ENCODE results near the gene MYL3.

GRCh38 chr3:46850468-46850779, 12.8 kb downstream of the MYL3 start:
- TF ChIP-seq CTCF (conservative IDR thresholded peaks at IDR 0.05; ENCODE audit: low read depth in 2 of 2) = no peak
- TF ChIP-seq, protein P1, sequence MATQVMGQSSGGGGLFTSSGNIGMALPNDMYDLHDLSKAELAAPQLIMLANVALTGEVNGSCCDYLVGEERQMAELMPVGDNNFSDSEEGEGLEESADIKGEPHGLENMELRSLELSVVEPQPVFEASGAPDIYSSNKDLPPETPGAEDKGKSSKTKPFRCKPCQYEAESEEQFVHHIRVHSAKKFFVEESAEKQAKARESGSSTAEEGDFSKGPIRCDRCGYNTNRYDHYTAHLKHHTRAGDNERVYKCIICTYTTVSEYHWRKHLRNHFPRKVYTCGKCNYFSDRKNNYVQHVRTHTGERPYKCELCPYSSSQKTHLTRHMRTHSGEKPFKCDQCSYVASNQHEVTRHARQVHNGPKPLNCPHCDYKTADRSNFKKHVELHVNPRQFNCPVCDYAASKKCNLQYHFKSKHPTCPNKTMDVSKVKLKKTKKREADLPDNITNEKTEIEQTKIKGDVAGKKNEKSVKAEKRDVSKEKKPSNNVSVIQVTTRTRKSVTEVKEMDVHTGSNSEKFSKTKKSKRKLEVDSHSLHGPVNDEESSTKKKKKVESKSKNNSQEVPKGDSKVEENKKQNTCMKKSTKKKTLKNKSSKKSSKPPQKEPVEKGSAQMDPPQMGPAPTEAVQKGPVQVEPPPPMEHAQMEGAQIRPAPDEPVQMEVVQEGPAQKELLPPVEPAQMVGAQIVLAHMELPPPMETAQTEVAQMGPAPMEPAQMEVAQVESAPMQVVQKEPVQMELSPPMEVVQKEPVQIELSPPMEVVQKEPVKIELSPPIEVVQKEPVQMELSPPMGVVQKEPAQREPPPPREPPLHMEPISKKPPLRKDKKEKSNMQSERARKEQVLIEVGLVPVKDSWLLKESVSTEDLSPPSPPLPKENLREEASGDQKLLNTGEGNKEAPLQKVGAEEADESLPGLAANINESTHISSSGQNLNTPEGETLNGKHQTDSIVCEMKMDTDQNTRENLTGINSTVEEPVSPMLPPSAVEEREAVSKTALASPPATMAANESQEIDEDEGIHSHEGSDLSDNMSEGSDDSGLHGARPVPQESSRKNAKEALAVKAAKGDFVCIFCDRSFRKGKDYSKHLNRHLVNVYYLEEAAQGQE (IDR thresholded peaks at IDR 0.05; ENCODE audit: unreplicated experiment) = no peak
- no peak for TF ChIP-seq POLR2AphosphoS5 (IDR thresholded peaks at IDR 0.05; ENCODE audit: low read depth)
- no peak for TF ChIP-seq ZNF114 (CRISPR knock-in tag; IDR thresholded peaks at IDR 0.05)
- no peak for TF ChIP-seq EZH2phosphoT487 (IDR thresholded peaks at IDR 0.05; ENCODE audit: unreplicated experiment)
- no peak for TF ChIP-seq EZH2 (IDR thresholded peaks at IDR 0.05; ENCODE audit: low read depth, unreplicated experiment)
- TF ChIP-seq CREB1 (CRISPR knock-in tag; IDR thresholded peaks at IDR 0.05; ENCODE audit: low read depth) = no peak
- no peak for TF ChIP-seq STAT1 (IDR thresholded peaks at IDR 0.05; ENCODE audit: unreplicated experiment)
- TF ChIP-seq ETS1 (IDR thresholded peaks at IDR 0.05) = no peak
- no peak for TF ChIP-seq JUNB (IDR thresholded peaks at IDR 0.05; ENCODE audit: unreplicated experiment)
- TF ChIP-seq ZNF331 (CRISPR knock-in tag; IDR thresholded peaks at IDR 0.05; ENCODE audit: low read depth) = no peak
- no peak for TF ChIP-seq NANOG (IDR thresholded peaks at IDR 0.05; ENCODE audit: borderline replicate concordance)
- TF ChIP-seq, protein P2, sequence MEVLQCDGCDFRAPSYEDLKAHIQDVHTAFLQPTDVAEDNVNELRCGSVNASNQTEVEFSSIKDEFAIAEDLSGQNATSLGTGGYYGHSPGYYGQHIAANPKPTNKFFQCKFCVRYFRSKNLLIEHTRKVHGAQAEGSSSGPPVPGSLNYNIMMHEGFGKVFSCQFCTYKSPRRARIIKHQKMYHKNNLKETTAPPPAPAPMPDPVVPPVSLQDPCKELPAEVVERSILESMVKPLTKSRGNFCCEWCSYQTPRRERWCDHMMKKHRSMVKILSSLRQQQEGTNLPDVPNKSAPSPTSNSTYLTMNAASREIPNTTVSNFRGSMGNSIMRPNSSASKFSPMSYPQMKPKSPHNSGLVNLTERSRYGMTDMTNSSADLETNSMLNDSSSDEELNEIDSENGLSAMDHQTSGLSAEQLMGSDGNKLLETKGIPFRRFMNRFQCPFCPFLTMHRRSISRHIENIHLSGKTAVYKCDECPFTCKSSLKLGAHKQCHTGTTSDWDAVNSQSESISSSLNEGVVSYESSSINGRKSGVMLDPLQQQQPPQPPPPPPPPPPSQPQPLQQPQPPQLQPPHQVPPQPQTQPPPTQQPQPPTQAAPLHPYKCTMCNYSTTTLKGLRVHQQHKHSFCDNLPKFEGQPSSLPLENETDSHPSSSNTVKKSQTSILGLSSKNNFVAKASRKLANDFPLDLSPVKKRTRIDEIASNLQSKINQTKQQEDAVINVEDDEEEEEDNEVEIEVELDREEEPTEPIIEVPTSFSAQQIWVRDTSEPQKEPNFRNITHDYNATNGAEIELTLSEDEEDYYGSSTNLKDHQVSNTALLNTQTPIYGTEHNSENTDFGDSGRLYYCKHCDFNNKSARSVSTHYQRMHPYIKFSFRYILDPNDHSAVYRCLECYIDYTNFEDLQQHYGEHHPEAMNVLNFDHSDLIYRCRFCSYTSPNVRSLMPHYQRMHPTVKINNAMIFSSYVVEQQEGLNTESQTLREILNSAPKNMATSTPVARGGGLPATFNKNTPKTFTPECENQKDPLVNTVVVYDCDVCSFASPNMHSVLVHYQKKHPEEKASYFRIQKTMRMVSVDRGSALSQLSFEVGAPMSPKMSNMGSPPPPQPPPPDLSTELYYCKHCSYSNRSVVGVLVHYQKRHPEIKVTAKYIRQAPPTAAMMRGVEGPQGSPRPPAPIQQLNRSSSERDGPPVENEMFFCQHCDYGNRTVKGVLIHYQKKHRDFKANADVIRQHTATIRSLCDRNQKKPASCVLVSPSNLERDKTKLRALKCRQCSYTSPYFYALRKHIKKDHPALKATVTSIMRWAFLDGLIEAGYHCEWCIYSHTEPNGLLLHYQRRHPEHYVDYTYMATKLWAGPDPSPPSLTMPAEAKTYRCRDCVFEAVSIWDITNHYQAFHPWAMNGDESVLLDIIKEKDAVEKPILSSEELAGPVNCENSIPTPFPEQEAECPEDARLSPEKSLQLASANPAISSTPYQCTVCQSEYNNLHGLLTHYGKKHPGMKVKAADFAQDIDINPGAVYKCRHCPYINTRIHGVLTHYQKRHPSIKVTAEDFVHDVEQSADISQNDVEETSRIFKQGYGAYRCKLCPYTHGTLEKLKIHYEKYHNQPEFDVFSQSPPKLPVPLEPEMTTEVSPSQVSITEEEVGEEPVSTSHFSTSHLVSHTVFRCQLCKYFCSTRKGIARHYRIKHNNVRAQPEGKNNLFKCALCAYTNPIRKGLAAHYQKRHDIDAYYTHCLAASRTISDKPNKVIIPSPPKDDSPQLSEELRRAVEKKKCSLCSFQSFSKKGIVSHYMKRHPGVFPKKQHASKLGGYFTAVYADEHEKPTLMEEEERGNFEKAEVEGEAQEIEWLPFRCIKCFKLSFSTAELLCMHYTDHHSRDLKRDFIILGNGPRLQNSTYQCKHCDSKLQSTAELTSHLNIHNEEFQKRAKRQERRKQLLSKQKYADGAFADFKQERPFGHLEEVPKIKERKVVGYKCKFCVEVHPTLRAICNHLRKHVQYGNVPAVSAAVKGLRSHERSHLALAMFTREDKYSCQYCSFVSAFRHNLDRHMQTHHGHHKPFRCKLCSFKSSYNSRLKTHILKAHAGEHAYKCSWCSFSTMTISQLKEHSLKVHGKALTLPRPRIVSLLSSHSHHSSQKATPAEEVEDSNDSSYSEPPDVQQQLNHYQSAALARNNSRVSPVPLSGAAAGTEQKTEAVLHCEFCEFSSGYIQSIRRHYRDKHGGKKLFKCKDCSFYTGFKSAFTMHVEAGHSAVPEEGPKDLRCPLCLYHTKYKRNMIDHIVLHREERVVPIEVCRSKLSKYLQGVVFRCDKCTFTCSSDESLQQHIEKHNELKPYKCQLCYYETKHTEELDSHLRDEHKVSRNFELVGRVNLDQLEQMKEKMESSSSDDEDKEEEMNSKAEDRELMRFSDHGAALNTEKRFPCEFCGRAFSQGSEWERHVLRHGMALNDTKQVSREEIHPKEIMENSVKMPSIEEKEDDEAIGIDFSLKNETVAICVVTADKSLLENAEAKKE (CRISPR knock-in tag; IDR thresholded peaks at IDR 0.05) = no peak
